22Rv1 (cell line): ENCODE data around the gene C2orf76.

Experiments
- ZFX ChIP-seq: fragments of 450-650 bp; IDR thresholded peaks from 2 replicates; pipeline ENCODE4 v1.6.1; 2017; ENCODE audit warnings: antibody characterized with exemption, borderline replicate concordance
- TF ChIP-seq, protein P1 (sequence below): fragments of 450-650 bp; IDR thresholded peaks from 2 replicates; pipeline ENCODE4 v1.5.1; 2017; ENCODE audit warnings: mild to moderate bottlenecking

- TF ChIP-seq, protein P1, sequence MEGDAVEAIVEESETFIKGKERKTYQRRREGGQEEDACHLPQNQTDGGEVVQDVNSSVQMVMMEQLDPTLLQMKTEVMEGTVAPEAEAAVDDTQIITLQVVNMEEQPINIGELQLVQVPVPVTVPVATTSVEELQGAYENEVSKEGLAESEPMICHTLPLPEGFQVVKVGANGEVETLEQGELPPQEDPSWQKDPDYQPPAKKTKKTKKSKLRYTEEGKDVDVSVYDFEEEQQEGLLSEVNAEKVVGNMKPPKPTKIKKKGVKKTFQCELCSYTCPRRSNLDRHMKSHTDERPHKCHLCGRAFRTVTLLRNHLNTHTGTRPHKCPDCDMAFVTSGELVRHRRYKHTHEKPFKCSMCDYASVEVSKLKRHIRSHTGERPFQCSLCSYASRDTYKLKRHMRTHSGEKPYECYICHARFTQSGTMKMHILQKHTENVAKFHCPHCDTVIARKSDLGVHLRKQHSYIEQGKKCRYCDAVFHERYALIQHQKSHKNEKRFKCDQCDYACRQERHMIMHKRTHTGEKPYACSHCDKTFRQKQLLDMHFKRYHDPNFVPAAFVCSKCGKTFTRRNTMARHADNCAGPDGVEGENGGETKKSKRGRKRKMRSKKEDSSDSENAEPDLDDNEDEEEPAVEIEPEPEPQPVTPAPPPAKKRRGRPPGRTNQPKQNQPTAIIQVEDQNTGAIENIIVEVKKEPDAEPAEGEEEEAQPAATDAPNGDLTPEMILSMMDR, result no peak
- TF ChIP-seq ZFX, result no peak
These were observed 18.3 kb upstream of the C2orf76 start for GRCh38 chr2:119384971-119385370.
